GM21367 (cell line): ENCODE data around the gene DLX4.

Experiments
- ATAC-seq: cut with Tn5 transposase; IDR thresholded peaks from one replicate; pipeline ENCODE4 v1.9.1; 2021; ENCODE audit not compliant: unreplicated experiment

The DLX4 gene

GRCh38 chr17:49969134-49969759 is at the start of gene DLX4:
DLX4 (plus strand) TSS chr17:49969190; CDS start chr17:49969469, 279 bp downstream.
- ATAC-seq = no peak

DNA sequence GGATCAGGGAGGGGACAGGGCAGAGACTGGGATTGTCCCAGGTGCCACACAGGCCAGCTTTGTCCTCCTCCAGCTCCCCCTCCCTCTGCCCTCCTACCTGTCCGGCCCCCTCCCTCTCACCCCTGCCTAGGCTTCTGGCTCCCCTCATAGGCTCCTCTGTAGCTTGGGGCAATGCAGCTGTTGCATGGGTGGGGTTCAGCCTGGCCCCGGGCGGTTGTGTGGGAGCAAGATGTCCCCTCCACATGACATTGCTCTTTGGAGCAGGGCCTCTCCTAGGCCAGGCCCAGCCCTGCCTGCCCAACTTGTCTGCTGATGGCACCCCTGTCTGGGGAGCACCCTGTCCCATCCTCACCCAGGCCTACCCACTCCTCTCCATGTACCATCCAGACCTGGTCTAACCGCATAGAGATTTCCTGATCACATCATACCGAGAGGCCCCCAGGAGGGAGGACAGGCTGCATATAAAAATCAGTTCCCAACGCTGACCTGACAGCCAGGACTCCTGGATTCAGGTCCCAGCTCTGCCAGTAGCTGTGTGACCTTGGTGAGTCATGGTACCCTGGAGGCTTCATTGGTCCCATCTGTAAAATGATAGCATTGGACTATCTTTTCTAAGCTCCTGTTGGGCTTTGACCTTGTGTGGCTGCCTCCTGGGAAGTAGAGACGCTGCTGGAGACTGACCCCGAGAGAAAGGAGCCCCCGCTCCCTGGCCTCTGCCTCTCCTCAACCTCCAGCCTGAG is 48.8 kb upstream of the DLX4 start:
- no peak for ATAC-seq

DNA sequence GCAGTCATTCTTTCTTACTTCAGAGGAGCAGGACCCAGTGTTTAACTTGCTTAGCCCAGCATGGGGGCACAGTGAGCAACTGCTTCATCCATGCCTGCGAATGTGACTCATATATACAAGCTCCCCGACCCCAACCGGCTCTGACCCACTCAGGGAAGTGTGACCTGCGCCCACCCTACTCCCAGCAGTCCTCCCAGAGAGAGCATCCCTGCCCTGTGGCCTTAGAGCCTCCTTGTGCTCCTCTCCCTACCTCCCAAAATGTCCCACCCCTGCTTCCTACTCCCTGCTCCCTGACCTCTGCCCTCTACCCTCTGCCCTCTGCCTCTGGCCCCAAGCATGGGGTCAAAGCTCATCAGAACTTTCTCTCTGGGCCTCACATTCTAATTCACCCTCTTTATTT is 46.9 kb upstream of the DLX4 start:
- ATAC-seq = no peak

DNA sequence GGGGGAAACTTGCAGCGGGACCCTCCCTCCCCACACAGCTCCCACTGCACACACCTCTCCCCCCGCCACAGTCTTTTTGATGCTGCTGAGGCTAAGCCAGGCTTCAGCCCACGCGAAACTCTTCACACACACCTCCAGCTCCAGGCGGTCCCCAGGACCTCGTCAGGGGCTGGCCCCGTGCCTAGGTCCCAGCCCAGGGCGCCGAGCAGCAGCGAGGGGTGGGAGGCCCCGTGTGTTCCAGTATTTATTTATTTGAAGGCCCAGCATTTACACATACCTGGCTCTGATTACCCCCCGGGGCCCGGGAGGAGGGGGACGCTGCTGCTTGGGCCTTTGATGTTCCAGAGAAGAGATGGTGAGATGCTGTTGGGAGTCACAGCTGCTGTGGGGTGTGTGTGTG is 44.9 kb upstream of the DLX4 start:
- ATAC-seq = no peak

DNA sequence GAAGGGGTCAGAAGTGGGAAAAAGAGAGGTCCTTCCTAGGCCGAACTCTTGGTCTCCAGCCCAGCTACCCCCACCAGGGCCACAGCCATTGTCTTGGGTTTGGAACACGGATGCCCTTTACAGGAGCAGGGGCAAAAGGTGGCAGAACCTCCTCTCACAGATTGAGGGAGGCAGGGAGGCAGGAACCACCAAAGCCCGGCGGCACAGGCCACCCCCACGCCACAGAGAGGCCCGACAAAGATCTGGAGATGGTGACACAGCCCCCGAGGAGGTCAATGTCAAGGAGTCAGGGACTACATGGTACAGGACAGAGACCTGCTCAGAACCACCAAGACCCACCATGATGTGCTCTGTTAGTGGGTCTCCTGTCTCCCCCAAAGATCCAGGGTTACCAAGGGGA is 44.4 kb upstream of the DLX4 start:
- ATAC-seq = no peak

- ATAC-seq = no peak
These were observed 43.1 kb upstream of the DLX4 start for GRCh38 chr17:49925921-49926320.

DNA sequence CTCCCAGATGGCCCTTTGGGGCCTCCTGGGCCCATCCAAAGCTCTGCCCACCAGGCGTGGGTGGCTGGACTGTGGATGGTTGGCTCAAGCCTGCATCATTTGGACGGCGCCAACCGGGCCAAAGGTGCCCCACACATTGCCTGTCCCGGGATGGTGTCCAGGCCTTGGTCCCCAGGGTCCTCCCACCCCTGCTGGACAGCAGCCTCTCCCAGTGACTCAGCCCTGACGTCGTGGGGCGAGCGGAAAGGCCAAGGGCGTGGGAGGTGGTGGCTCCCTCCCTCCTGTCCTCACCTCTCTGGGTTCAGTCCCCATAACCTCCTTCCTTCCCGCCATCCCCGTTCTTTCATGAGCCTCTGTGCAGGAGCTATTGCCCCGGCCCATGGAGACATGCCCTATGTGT is 42.1 kb upstream of the DLX4 start:
- ATAC-seq = no peak

DNA sequence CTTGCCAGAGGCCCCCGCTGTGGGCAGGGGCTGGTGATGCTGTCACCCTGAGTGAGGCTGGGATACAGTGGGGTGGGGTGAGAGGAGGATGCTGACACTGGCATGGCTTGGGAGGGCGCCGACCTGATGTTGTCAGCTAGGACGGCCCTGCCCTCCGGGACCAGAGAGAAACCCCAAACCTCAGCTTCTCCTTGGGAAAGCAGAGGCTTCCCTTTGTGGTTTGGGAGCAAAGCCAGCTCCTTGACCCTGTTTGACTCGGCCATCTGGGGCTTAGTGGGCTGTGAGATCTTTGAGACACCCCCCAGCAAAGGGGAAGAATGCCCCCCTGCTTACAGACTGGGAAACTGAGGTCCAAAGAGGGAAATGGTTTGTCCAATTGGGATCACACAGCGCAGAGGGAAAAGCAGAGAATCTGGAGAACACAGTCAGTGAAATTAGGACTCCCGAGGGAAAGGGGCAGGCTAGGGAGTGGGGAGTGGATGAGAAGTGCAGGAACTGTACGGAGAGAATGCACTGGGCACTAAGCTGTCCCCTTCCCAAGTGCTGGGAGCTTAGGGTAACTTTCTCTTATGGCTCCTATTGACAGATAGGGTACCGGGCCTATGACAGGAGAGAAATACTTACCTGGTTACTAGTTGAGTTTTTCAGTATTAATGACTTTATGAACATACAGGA is 40.7 kb upstream of the DLX4 start:
- no peak for ATAC-seq

DNA sequence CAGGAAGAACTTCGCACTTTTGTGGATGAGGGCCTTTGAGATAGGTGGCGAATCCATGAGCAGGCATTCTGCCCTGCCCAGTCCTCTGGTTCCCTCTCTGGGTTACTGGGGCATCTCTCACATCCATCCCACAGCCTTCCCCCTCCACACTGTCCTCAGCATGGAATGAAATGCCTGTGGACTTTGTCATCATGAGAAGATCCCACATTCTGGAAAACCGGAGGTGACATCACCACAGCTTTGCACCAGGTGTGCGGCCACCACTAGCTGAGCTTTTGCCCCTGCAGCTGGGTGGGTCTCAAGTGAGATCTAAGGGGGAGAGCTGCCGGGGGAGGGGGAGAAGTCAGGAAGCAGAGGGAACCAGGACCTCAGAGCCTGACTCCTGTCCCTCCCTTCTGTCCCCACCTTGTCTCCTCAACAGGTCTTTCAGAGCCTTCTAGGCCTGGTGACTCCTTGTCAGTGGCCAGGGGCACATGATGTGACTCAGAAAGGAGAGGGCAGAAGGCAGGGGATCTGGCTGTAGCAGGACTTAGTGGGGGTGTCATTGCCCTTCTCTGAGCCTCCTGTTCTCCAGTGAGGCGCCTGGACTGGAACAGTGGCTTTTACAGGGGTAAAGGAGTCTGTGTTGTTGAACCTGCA is 40.0 kb upstream of the DLX4 start:
- ATAC-seq = no peak

GRCh38 chr17:49930880-49931279 is 38.1 kb upstream of the DLX4 start:
- ATAC-seq = no peak

DNA sequence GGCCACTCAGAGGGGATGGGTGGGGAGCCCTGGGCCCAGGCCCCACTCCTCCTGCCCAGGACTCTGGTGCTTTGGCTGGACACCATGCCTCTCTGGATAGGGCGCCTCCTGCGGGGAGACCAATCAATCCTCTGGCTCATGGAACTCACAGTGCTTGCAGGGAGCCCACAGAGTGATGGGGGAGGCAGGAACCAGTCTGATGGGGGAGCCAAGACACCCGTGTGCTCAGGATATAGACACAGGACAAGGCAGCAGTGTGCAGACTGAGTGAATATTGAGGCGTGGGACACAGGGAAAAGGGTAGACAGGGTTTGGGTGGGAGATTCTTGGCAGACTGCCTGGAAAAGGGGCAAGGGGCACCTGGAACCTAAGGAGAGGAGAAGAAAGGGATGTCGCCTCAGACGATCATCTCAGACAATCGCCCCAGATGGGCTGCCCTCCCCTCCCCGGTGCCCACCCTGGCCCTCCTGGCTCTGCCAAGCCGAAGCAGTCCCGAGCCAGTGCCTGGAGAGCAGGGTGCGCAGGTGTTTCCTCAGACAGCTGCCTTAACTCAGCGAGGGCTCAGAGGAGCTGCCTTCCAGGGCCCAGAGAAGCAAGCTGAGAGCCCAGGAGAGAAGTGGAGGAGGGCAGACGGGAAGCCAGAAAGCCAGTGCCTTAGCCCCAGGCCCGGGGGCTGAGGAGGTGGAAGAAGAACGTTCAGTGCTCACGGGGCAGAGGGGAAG is 37.4 kb upstream of the DLX4 start:
- ATAC-seq = no peak

DNA sequence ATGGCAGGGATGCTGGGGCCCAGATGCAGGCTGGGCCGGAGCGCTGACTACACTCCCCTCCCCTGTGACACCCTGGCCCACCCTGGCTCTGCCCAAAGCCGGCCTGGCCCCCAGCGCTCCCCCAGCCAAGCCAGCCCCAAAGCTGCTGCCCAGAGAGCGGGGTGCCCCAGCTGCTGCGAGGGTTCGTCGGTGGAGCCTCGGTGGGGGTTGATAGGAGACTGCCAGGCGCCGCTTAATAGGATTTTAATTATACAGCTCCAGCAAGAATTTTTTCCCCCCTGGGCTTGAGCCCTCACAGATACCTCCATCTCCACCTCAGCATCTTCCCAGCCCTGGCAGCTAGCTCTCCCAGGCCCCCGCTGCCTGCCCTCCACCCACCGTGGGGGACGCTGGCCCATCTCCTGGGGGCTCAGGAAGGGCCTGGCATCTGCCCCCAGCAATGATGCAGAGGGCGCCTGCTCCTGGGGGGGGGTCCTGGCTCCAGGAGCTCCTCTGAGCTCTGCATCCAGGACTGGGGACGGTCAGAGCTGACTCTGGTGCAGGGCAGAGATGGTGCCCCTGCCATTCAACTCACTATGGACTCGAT is 36.8 kb upstream of the DLX4 start:
- ATAC-seq = no peak

- ATAC-seq = no peak
These were observed 36.1 kb upstream of the DLX4 start for GRCh38 chr17:49932901-49933300.

DNA sequence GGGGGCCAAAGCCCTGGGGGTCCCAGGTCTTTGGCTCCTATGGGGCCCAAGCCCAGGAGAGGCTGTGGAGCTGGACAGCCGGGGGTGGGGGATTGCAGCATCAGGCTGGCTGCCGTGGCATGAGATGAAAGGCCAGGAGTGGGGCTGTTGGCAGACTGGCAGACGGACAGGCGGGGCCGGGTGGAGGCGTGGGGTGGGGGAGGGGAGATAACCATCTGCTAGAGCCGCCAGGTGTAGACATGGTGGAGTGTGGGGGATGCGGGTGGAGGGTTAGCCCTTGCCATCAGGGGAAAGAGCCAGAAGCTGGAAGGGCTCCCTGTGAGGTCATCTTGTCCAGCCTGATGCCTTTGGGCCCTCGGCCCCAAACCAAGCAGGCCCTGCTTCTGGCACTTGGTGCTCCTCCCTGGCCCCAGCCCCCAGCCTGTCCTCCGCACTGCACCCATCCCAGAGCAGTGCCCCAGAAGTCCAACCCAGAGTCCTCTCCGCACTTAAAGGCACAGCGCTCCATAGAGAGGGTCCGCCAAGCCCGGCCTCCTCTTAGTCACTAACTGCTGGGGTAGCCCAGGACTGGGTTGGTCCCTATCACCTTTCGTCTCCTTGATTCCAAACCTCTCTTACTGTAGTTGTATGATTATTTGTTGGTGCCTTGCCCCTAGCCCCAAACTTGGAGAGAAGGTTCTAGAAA is 33.3 kb upstream of the DLX4 start:
- no peak for ATAC-seq

DNA sequence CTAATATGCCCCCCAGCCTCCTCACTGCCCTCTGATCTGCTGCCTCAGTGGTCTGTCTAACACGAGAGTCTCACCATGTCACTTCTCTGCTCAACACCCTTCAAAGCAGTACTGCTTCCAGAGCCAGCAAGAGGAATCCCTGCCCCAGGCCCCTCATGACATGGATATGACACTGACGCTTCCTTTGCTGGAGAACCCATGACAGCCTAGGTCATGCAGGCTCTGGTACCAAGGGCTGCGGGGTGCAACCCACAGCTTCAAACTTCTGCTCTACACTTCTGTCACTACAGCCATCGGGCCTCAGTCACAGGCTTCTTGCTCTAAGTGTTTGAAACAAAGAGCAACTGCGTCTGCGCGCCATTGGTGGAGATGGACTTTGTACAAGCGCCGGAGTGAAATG is 32.6 kb upstream of the DLX4 start:
- ATAC-seq = no peak

GRCh38 chr17:49939318-49939717 is 29.7 kb upstream of the DLX4 start:
- ATAC-seq = no peak

DNA sequence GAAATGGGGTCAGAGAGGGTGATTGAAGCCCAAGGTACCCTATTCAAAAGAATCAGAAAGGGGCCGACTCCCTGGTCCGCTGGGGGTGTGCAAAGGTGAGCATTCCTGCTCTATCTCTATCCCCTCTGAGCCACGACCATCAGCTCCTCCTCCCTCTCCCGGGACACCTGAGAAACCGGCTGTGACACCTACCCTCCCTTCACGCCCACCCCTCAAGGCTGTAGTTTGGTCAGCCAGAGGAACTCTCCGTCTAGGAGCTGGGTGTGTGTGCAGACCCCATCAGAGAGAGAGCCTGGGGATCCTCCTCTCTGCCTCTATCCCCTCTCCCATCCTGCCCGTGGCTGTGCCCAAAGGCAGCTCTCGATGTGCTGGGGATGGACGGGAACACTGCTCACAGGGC is 27.6 kb upstream of the DLX4 start:
- ATAC-seq = no peak

DNA sequence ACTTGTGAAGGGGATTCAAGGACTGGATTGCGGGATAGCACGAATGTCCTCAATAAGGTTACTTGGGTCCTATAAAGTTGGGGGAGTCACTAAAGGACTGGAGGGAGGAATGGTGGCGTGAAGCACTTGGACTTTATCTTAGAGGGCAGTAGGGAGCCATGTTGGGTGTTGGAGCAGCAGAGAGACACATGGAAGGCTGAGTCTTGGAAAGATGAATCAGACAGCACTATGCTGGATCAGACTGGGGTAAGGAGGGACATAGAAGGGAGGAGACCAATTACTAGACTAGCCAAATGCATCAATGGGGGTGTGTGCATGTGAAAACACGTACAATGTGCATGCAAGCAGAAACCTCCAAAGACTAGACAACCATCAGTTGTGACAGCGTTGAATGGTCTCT is 26.0 kb upstream of the DLX4 start:
- no peak for ATAC-seq

- ATAC-seq = no peak
These were observed 24.6 kb upstream of the DLX4 start for GRCh38 chr17:49944273-49944870.

DNA sequence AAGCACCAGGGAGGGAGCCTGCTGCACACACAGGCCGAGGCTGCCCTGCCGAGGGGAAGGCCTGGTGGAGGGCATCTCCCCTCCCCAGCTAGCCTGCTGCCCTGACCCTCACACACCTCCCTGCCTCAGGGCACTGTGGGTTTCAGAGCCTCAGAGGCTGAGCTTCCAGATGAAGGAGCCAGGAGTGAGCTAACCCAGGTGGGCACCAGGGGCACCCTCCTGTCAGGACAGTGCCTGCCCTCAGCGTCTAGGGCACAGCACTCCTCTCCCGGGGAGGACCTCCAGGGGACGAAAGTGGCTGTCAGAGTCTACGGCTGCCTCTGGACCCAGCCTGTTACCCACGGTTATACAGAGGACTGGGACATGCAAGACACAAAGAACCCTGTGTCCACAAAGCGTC is 22.8 kb upstream of the DLX4 start:
- ATAC-seq = no peak
